Activated naive CD4-positive, alpha-beta T cell treated with anti-CD3 and anti-CD28 coated beads for 36 hours (primary cell): Measurements from ENCODE around the gene RNF20. TPM values are rescaled to one million over a fixed set of nuclear protein-coding genes. Genes with fewer than 3 reads are reported as not detected.
"Not testable (repeated sequence)": the region's sequence is repeated elsewhere in the genome, so short reads cannot be mapped to it uniquely, and the experiment has no call there.

ENCODE experiments used
- CTCF ChIA-PET: fragments of 350-600 bp; sonication (Branson Sonifier 250); formaldehyde crosslinking; loops from one replicate; lab custom pipeline; 2021; ENCODE audit warnings: antibody characterized with exemption; lab: Charles Lee
- DNase-seq: peaks from one replicate; pipeline ENCODE4 v3.0.0-alpha.2; 2020
- H3K27ac Mint-ChIP-seq: one replicate; pipeline ENCODE4 v1.8.0; 2021; ENCODE audit warnings: mild to moderate bottlenecking, mixed read lengths
- H3K27me3 Mint-ChIP-seq: one replicate; pipeline ENCODE4 v1.8.0; 2021; ENCODE audit warnings: low read depth, mixed read lengths
- H3K36me3 Mint-ChIP-seq: one replicate; pipeline ENCODE4 v1.8.0; 2021; ENCODE audit warnings: low read depth, mixed read lengths
- H3K4me1 Mint-ChIP-seq: one replicate; pipeline ENCODE4 v1.8.0; 2021; ENCODE audit warnings: low read depth, mixed read lengths
- H3K4me3 Mint-ChIP-seq: one replicate; pipeline ENCODE4 v1.8.0; 2021; ENCODE audit warnings: mild to moderate bottlenecking, moderate library complexity, mixed read lengths
- H3K9me3 Mint-ChIP-seq: one replicate; pipeline ENCODE4 v1.8.0; 2021; ENCODE audit warnings: mixed read lengths
- intact Hi-C: fragments of 100-400 bp; cut with micrococcal nuclease; formaldehyde crosslinking; loops from one replicate; pipeline ENCODE4 v1.15.1; 2023
- total RNA-seq, 2 experiments: library from RNA; stranded (reverse); gene quantifications; one replicate each; pipeline ENCODE4 v1.2.3, GENCODE V29; 2021

Gene RNF20
- total RNA-seq, 2 experiments from 2014 or later, result 42.0 to 45.9 TPM

DNA sequence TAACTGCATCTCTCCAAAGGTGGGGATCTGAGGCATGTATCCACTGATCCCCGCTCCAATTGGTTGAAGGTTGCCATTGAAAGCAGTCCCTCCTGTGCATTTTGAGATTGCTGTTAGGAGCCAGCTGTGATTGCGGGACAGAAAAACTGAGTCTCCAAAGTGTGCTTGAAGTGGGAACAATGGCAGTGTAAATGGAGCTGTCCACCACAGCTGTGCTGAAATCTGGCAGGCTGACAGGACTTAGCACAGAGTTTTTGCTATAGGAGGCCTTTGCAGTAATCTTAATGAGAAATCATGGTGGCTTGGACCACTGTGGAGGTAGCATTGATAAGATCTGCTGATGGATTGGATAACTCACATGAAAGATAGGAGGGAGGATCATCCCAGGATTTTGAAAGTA is 3.3 kb downstream of the RNF20 start:
- Mint-ChIP-seq H3K27me3 (no peaks in the 10 kb centered on the region), H3K9me3 (no peaks in the 10 kb centered on the region), H3K4me1 (peaks cover 14% of the 10 kb centered on the region), H3K27ac (no peak overlapping the region), H3K4me3 (no peak overlapping the region), H3K36me3 (peaks cover 11% of the 10 kb centered on the region)
- CTCF ChIA-PET, result interaction anchor here (1.0 kb wide), 1 partner anchor 9 kb away, joined by 3 read pairs; no protein-coding TSS in a partner anchor
- intact Hi-C loops, result loop anchor here (10.0 kb wide), 1 partner anchor 1182 kb away; the partner anchor contains the start of gene TEX10
- DNase-seq, result peak; percentile 56

DNA sequence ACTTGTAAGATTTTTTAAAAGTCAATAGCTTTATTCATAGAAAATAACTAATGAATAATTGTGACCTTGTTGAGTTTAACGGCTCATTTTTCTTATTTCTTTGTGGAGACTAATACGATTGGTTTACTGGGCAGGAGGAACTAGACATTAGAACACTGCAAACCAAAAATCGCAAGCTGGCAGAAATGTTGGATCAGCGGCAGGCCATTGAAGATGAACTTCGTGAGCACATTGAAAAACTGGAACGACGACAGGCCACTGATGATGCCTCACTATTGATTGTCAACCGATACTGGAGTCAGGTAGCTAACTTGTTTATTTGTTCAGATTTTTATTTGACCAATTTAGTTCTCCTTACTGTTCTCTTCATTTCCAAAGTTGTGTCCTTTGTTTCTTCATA is 6.4 kb downstream of the RNF20 start:
- H3K4me1 Mint-ChIP-seq, result peaks cover 12% of the 10 kb centered on the region
- peaks cover 23% of the 10 kb centered on the region for H3K36me3 Mint-ChIP-seq
- no peak overlapping the region for H3K4me3 Mint-ChIP-seq
- intact Hi-C loops, result no loop called here
- no peaks in the 10 kb centered on the region for H3K9me3 Mint-ChIP-seq
- DNase-seq, result no peak
- no peaks in the 10 kb centered on the region for H3K27me3 Mint-ChIP-seq
- H3K27ac Mint-ChIP-seq, result no peak overlapping the region
- CTCF ChIA-PET, result interaction anchor here (0.8 kb wide), 2 partner anchors 26 to 413 kb away, joined by 3 read pairs; no protein-coding TSS in a partner anchor

DNA sequence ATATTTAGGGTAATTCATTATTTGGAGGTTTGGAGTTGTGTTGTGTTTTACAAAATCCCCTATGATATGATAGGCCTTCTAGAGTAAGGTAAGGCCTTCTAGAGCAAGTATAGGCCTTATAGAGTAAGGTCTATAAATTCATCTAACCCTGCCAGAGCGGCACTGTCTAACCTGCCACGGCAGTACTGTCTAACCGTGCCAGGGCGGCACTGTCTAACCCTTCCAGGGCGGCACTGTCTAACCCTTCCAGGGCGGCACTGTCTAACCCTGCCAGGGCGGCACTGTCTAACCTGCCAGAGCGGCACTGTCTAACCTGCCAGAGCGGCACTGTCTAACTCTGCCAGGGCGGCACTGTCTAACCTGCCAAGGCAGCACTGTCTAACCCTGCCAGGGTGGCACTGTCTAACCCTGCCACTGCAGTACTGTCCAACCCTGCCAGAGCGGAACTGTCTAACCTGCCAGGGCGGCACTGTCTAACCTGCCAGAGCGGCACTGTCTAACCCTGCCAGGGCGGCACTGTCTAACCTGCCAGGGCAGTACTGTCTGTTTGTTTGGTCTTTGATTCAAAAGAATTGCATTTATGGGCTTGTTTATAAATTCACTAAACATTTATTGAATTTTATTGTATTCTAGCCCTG is 9.6 kb downstream of the RNF20 start:
- DNase-seq, result no peak
- H3K9me3 Mint-ChIP-seq, result no peaks in the 10 kb centered on the region
- H3K4me1 Mint-ChIP-seq, result no peaks in the 10 kb centered on the region
- no peak overlapping the region for H3K4me3 Mint-ChIP-seq
- intact Hi-C loops, result no loop called here
- H3K27ac Mint-ChIP-seq, result no peak overlapping the region
- CTCF ChIA-PET, result no interaction called here
- peaks cover 39% of the 10 kb centered on the region for H3K36me3 Mint-ChIP-seq
- no peaks in the 10 kb centered on the region for H3K27me3 Mint-ChIP-seq

DNA sequence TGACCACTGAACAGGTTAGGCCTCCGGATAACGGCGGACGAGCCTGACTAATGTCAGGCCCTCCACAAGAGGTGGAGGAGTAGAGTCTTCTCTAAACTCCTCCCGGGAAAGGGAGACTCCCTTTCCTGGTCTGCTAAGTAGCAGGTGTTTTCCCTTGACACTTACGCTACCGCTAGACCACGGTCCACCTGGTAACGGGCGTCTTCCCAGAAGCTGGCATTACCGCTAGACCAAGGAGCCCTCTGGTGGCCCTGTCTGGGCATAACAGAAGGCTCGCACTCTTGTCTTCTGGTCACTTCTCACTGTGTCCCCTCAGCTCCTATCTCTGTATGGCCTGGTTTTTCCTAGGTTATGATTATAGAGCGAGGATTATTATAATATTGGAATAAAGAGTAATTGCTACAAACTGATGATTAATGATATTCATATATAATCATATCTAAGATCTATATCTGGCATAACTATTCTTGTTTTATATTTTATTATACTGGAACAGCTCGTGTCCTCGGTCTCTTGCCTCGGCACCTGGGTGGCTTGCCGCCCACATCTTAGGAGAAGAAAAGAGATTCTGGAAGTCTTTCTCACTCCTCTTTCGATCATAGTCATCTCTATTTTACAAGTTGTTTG is 15.9 kb downstream of the RNF20 start:
- CTCF ChIA-PET, H3K27ac Mint-ChIP-seq, DNase-seq, H3K4me3 Mint-ChIP-seq, H3K27me3 Mint-ChIP-seq, intact Hi-C loops, H3K4me1 Mint-ChIP-seq, H3K9me3 Mint-ChIP-seq: not testable (repeated sequence)
- peaks cover 72% of the 10 kb centered on the region for H3K36me3 Mint-ChIP-seq

DNA sequence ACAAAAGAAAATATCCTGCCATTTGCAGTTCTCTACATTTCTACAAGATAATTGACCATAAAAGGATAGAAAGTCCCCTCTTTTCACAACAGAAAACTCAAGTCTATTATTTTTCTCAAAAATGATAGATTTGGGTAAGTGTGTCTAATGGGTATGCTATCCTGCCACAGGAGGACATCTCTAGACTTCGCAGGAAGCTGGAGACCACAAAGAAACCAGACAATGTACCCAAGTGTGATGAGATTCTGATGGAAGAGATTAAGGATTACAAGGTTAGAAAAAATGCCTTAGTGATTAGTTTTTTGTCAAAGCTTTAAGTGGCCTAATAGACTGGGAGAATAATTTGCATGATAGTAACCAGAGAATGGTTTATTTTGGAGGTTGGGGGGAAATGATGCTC is 28.1 kb downstream of the RNF20 start:
- Mint-ChIP-seq H3K4me1 (peaks cover 12% of the 10 kb centered on the region), H3K9me3 (peaks cover 2% of the 10 kb centered on the region), H3K4me3 (no peak overlapping the region), H3K27me3 (no peaks in the 10 kb centered on the region), H3K36me3 (peaks cover 82% of the 10 kb centered on the region), H3K27ac (no peak overlapping the region)
- no peak for DNase-seq
- intact Hi-C loops, result no loop called here
- CTCF ChIA-PET, result interaction anchor here (1.0 kb wide), 1 partner anchor 103 kb away, joined by 4 read pairs; no protein-coding TSS in a partner anchor

DNA sequence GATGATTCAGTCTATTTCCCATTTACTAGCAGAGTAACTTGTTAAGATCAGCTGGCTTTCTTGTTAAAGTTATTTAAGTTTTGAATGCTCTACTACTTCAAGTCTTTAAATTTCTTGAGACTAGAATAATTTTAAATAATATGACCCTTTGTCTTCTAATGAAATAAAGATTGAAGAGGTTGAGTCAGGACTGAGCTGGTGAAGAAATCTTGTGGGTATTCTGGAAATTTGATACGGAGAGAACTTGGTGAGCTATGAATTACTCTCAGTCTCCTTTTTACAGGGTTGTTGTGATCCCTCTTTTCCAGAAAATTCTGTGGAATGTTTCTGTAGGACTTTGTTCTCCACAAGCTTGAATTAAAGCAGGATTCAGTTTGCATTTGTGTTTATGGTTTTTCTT is 29.3 kb downstream of the RNF20 start:
- no peaks in the 10 kb centered on the region for H3K9me3 Mint-ChIP-seq
- peaks cover 78% of the 10 kb centered on the region for H3K36me3 Mint-ChIP-seq
- no peaks in the 10 kb centered on the region for H3K27me3 Mint-ChIP-seq
- peaks cover 24% of the 10 kb centered on the region for H3K4me1 Mint-ChIP-seq
- CTCF ChIA-PET, result interaction anchor here (1.0 kb wide), 1 partner anchor 104 kb away, joined by 4 read pairs; no protein-coding TSS in a partner anchor
- intact Hi-C loops, result no loop called here
- H3K4me3 Mint-ChIP-seq, result no peak overlapping the region
- no peak overlapping the region for H3K27ac Mint-ChIP-seq
- no peak for DNase-seq

DNA sequence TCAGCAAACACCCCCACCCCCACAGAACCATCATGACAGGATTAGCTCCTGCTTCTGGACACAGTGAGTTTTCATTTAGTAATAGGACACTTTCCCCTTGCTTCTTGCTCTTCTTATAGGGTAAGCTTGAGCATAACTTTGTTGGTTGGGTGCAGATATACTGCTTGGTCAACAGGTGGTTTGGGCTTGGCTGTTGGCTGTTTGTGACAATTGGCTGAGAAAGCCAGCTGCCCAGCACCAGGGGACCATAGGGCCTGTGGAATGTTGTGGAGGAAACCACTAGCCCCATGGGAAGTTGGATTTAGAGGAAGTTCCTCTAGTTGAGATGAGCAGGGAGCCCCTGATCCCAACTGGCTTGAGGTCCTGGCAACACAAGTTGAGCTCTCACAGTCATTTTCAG is 30.6 kb downstream of the RNF20 start:
- DNase-seq, result no peak
- CTCF ChIA-PET, result interaction anchor here (0.8 kb wide), 1 partner anchor 35 kb away, joined by 3 read pairs; no protein-coding TSS in a partner anchor
- H3K9me3 Mint-ChIP-seq, result no peaks in the 10 kb centered on the region
- H3K4me1 Mint-ChIP-seq, result peaks cover 36% of the 10 kb centered on the region
- H3K4me3 Mint-ChIP-seq, result no peak overlapping the region
- peaks cover 72% of the 10 kb centered on the region for H3K36me3 Mint-ChIP-seq
- H3K27ac Mint-ChIP-seq, result no peak overlapping the region
- intact Hi-C loops, result no loop called here
- no peaks in the 10 kb centered on the region for H3K27me3 Mint-ChIP-seq

DNA sequence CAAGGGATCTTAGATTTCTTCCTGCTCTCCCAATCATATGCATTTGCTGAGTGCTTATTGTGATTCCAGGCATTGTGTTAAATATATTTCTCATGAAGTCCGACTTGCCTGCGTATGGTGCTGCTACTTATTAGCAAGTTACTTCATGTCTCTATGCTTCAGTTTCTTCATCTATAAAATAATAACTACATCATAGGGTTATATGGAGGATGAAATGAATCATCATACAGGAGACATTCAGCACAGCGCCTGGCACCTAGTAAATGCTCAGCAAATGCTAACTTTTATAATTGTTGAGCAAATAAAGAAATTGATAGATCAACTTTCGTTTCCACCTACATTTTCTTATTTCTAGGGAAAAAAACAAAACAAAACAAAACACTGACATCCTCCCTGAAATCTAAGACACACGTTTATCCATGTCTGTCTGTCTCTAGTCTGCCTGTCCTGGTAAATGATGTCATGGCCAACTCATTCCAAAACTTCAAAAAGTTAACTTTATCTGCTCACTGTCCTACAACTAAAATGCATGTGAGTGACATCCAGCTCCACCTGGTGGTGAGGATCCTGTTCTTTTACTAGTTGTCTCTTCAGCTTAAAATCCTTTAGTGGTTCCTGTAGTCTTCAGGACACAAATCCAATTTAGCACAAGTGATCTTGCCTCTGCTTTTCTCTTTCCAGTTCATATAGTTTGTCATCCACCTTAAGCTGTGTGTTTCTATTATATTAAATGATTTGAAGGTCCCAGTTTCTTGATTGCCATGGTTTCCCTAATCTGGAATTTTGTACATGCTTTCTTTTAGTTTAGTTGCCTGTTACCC is 33.5 kb downstream of the RNF20 start:
- CTCF ChIA-PET, result interaction anchor here (0.6 to 0.8 kb wide), 4 partner anchors 34 to 140 kb away, joined by 3 read pairs; no protein-coding TSS in a partner anchor
- H3K36me3 Mint-ChIP-seq, result peaks cover 48% of the 10 kb centered on the region
- peaks cover 53% of the 10 kb centered on the region for H3K4me1 Mint-ChIP-seq
- no peaks in the 10 kb centered on the region for H3K27me3 Mint-ChIP-seq
- peak; percentile 80 for DNase-seq
- intact Hi-C loops, result loop anchor here (1.0 kb wide), 4 partner anchors 19 to 118 kb away; partner anchors contain the start of gene RNF20
- peak overlapping the region; percentile 59 for H3K27ac Mint-ChIP-seq
- no peaks in the 10 kb centered on the region for H3K9me3 Mint-ChIP-seq
- no peak overlapping the region for H3K4me3 Mint-ChIP-seq

DNA sequence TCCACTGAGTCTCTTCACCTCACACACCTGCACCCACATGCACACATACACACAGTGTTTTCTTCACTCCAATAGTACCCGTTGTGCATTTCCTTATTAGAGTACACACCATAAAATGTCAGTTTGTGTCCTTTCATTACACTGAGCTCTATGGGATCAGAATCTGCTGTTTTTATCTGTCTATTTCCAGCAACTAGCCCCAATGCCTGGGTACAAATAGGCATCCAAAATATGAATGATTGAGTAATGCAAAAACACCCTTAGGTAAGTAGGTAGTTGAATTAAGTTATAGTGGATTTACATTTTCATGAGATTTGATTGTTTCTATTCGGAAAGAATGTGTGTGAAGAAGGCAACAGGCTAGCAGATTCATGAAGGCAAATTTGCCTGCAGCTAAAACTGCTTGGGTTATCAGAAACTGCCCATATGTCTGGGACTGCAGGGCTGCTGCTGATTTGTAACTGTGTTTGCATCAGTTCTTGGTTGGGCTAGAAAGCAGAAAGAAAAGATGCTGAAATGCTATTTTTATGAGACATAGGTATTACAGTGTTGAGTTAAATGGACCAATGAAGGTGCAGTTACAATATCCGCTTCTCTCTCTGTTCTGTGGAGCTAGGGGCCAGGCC is 34.2 kb downstream of the RNF20 start:
- H3K27ac Mint-ChIP-seq, result peak overlapping the region; percentile 59

DNA sequence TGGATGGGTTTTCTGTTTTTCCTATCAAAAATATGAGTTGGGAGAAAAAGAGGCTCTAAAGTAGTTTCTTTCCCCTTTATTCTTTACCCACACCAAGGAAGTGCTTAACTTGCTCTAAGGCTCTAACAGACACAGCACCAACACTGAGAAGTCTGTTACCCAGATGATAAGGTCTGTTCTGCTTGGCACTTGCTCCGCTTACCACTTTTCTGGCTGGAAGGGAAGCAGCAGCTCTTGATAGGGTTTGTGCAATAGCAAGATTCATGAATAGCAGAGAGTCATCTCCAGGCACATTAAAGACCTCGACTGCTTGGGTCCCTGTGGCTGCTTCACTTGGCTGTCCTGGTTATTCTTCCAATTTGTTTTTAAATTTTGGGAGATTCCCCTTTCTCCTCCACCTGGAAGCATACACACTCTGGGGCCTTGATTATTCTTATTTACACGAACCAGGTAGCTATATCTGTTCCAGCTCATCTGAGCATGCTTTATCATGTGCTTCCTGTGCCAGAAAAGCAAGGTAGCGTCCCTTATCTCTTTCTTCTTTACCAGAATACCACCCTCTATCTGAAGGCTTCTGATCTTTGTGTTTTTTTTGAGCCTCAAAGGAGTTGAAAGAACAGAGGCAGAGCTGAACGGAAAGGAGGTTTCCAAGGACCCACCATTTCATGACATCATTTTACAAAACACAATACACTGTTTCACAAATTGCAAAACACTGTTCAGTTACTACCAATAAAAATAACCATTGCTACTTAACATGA is 36.3 kb downstream of the RNF20 start:
- DNase-seq, result peak; percentile 31
- Mint-ChIP-seq H3K4me1 (peaks cover 82% of the 10 kb centered on the region), H3K9me3 (no peaks in the 10 kb centered on the region), H3K36me3 (peaks cover 28% of the 10 kb centered on the region), H3K27me3 (no peaks in the 10 kb centered on the region), H3K27ac (peak overlapping the region; percentile 85), H3K4me3 (peak overlapping the region; percentile 3)
- CTCF ChIA-PET, result interaction anchor here (0.5 kb wide), 1 partner anchor 169 kb away, joined by 3 read pairs; no protein-coding TSS in a partner anchor
- intact Hi-C loops, result loop anchor here (2.0 kb wide), 1 partner anchor 171 kb away; the partner anchor contains the start of genes MRPL50 and ZNF189

More for the DNA sequence above, 34.2 kb downstream of the RNF20 start:
- peaks cover 61% of the 10 kb centered on the region for H3K4me1 Mint-ChIP-seq
- CTCF ChIA-PET, result interaction anchor here (0.6 to 0.8 kb wide), 4 partner anchors 33 to 109 kb away, joined by 3 to 4 read pairs (median 3); no protein-coding TSS in a partner anchor
- H3K27me3 Mint-ChIP-seq, result no peaks in the 10 kb centered on the region
- H3K4me3 Mint-ChIP-seq, result no peak overlapping the region
- no peaks in the 10 kb centered on the region for H3K9me3 Mint-ChIP-seq
- intact Hi-C loops, result loop anchor here (1.0 kb wide), 4 partner anchors 18 to 119 kb away; partner anchors contain the start of gene RNF20
- DNase-seq, result no peak
- peaks cover 43% of the 10 kb centered on the region for H3K36me3 Mint-ChIP-seq

DNA sequence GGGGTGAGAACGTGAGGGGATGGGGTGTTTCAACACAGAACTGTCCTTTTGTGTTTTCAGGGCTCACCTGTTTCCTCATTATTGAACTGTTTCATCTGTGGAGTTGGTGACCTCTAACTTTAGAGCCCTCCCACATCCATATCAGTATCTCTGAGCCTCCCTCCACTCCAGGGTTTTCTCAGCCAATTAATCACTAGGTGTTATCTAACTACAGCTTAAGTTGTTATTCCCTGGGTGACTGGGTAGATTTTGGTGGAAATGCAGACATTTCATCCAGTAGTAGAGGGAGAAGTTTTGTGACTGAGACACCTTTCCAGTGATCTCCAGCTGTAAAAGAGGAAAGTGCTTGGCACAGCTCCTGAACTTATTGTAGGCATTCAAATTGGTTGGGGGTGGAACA is 37.5 kb downstream of the RNF20 start:
- H3K4me3 Mint-ChIP-seq, result no peak overlapping the region
- peaks cover 21% of the 10 kb centered on the region for H3K36me3 Mint-ChIP-seq
- CTCF ChIA-PET, result no interaction called here
- no peaks in the 10 kb centered on the region for H3K9me3 Mint-ChIP-seq
- peaks cover 82% of the 10 kb centered on the region for H3K4me1 Mint-ChIP-seq
- peak overlapping the region; percentile 85 for H3K27ac Mint-ChIP-seq
- H3K27me3 Mint-ChIP-seq, result no peaks in the 10 kb centered on the region
- intact Hi-C loops, result loop anchor here (2.0 kb wide), 1 partner anchor 172 kb away; the partner anchor contains the start of genes MRPL50 and ZNF189
- no peak for DNase-seq
